Kidney (tissue), 14 donors: Measurements from ENCODE around the gene PLXNA2. TPM values are rescaled to one million over a fixed set of nuclear protein-coding genes. Genes with fewer than 3 reads are reported as not detected.
A peak's percentile ranks its signal among the peaks of the same experiment; 100 is the strongest.

Source experiments
- DNase-seq, 5 donors: peaks; one replicate each; pipeline ENCODE4 v3.0.0-alpha.2; 2013 to 2020
- FAIRE-seq: peaks from 2 replicates; lab custom pipeline; 2012; peaks lifted over from hg19 to GRCh38; lab: Jason Lieb, UNC
- H3K27ac ChIP-seq, 2 donors: one replicate each; pipeline ENCODE4 v1.7.0; 2013; ENCODE audit warnings: low read depth in 2 of 2, low read length in 2 of 2, inconsistent platforms in 1 of 2
- H3K27me3 ChIP-seq: one replicate; pipeline ENCODE4 v1.7.1; 2013; ENCODE audit warnings: low read length, inconsistent platforms; ENCODE audit not compliant: control insufficient read depth, insufficient read depth
- H3K36me3 ChIP-seq, 3 donors: one replicate each; pipeline versions ENCODE4 v1.7.0 to v1.7.1; 2013; ENCODE audit warnings: low read length in 3 of 3, control low read depth in 1 of 3, inconsistent platforms in 1 of 3; ENCODE audit not compliant: insufficient read depth in 3 of 3, control insufficient read depth in 2 of 3
- H3K4me1 ChIP-seq, 3 donors: one replicate each; pipeline versions ENCODE4 v1.7.0 to v1.7.1; 2013; ENCODE audit warnings: low read length in 3 of 3, inconsistent platforms in 1 of 3, low read depth in 1 of 3; ENCODE audit not compliant: control insufficient read depth in 2 of 3, insufficient read depth in 2 of 3
- H3K4me3 ChIP-seq, 3 donors: one replicate each; pipeline versions ENCODE4 v1.7.0 to v1.8.1; 2013; ENCODE audit warnings: low read length in 3 of 3, control low read depth in 1 of 3, inconsistent platforms in 1 of 3
- H3K9ac ChIP-seq, 3 donors: one replicate each; pipeline versions ENCODE4 v1.7.0 to v1.7.1; 2013; ENCODE audit warnings: low read length in 3 of 3, control low read depth in 1 of 3, inconsistent platforms in 1 of 3
- H3K9me3 ChIP-seq, 3 donors: one replicate each; pipeline versions ENCODE4 v1.7.0 to v1.7.1; 2013; ENCODE audit warnings: low read length in 3 of 3, control low read depth in 1 of 3, inconsistent platforms in 1 of 3; ENCODE audit not compliant: control insufficient read depth in 2 of 3, insufficient read depth in 1 of 3
- intact Hi-C: fragments of 100-400 bp; cut with DNase I; formaldehyde crosslinking; loops from one replicate; pipeline ENCODE4 v1.11.1; 2022
- polyA plus RNA-seq: library from polyadenylated mRNA; stranded (reverse); fragments of 350-450 nt; fragmentation: Illumina TruSeq; extraction: RNeasy Lipid Tissue Mini Kit (QIAGEN cat#74804); gene quantifications from one replicate; pipeline ENCODE4 v1.2.3, GENCODE V29; 2014; ENCODE audit warnings: low read depth, low replicate concordance; ENCODE audit not compliant: insufficient read depth
- total RNA-seq: library from RNA; stranded (reverse); fragmentation: NEBNext Ultra II Directional; extraction: Animal tissue kit (Norgen Biotek cat#: 25700); gene quantifications from one replicate; pipeline ENCODE4 v1.2.1, GENCODE V29; 2021
- TF ChIP-seq, protein P1 (sequence below): IDR thresholded peaks from 3 replicates; pipeline ENCODE4 v1.5.1; 2012; ENCODE audit warnings: mild to moderate bottlenecking, moderate library complexity, borderline replicate concordance; ENCODE audit not compliant: insufficient read depth; ENCODE audit errors: extremely low read depth
- donor health status: control.
- donor health status: control.
- donor health status: control.
- donor health status: control.
- donor health status: control.
- donor health status: DM: yes; HTN: yes; CAD: no.
- donor health status: Normal renal cell carcinoma (clear cell type).

PLXNA2 gene
- total and polyA plus RNA-seq, 2 donors from 2014 or later = 2.4 to 27.9 TPM

DNA sequence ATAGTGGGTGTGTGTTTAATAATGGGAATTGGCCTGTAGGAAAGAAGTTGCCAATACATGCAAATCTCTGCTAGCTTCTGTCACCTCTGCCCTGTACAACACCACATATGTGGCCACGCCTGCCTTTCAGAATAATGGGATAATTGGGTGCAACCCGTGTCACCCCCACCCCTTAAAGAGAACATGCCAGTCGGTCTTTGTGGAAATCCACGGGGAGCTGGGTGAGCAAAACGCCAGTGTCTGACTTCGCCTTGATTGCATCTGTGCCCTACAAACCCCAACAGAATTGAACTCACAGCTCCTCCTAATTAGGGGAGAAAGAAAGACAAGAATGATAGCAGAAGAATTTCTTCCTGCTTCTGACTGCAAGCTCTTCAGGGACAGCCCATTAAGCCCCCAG lies 6.4 kb upstream of the PLXNA2 start:
- H3K4me3 ChIP-seq = no peak overlapping the region
- H3K27me3 ChIP-seq = no peaks in the 10 kb centered on the region
- H3K9ac ChIP-seq = no peak overlapping the region
- FAIRE-seq = no peak
- no peak overlapping the region for H3K27ac ChIP-seq
- H3K4me1 ChIP-seq = no peaks in the 10 kb centered on the region
- H3K36me3 ChIP-seq = no peaks in the 10 kb centered on the region
- no peak for DNase-seq
- intact Hi-C loops = no loop called here
- no peaks in the 10 kb centered on the region for H3K9me3 ChIP-seq
- TF ChIP-seq, protein P1, sequence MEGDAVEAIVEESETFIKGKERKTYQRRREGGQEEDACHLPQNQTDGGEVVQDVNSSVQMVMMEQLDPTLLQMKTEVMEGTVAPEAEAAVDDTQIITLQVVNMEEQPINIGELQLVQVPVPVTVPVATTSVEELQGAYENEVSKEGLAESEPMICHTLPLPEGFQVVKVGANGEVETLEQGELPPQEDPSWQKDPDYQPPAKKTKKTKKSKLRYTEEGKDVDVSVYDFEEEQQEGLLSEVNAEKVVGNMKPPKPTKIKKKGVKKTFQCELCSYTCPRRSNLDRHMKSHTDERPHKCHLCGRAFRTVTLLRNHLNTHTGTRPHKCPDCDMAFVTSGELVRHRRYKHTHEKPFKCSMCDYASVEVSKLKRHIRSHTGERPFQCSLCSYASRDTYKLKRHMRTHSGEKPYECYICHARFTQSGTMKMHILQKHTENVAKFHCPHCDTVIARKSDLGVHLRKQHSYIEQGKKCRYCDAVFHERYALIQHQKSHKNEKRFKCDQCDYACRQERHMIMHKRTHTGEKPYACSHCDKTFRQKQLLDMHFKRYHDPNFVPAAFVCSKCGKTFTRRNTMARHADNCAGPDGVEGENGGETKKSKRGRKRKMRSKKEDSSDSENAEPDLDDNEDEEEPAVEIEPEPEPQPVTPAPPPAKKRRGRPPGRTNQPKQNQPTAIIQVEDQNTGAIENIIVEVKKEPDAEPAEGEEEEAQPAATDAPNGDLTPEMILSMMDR = no peak

DNA sequence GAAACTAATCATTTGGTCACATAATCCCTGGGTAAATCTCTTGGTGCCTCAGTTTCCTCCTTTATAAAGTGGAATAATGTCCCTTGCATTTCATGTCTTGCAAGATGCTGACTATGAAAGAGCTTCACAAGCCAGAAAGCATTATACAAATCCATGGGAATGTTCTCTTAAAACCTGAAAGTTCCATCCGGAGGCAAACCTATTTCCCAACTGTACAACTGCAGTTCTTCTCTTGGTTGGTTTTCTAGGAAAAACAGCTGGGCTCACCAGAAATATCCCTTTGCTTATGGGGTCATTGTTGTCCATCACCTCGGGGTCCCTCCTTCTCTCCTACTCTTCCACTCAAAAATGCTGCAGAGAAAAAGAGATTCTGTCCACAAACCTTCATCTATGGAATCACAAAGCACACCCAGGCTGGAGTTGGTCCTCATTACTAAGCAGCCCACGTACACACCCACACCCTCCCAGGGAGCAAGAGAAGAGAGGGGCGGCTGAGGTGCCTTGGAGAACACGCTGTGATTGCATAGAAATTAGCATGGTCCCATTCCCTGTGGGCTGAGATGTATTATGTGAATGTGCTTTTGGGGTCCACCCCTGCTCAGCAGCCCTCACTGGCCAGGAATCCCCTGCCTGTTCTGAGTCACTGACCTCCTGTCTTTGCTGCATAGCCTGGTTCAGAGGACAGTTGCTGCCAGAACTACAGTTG lies 5.0 kb upstream of the PLXNA2 start:
- Histone ChIP-seq H3K4me3 (no peak overlapping the region), H3K36me3 (no peaks in the 10 kb centered on the region), H3K9me3 (no peaks in the 10 kb centered on the region), H3K4me1 (peaks cover 0 to 3% (median 0%) of the 10 kb centered on the region in 3 donors), H3K27me3 (no peaks in the 10 kb centered on the region), H3K9ac (no peak overlapping the region), H3K27ac (no peak overlapping the region)
- TF ChIP-seq, protein P1 = no peak
- FAIRE-seq = no peak
- intact Hi-C loops = loop anchor here (10.0 kb wide), 1 partner anchor 224 kb away; no protein-coding TSS in a partner anchor
- peak in 1 of 5 donors; percentile 26 for DNase-seq

DNA sequence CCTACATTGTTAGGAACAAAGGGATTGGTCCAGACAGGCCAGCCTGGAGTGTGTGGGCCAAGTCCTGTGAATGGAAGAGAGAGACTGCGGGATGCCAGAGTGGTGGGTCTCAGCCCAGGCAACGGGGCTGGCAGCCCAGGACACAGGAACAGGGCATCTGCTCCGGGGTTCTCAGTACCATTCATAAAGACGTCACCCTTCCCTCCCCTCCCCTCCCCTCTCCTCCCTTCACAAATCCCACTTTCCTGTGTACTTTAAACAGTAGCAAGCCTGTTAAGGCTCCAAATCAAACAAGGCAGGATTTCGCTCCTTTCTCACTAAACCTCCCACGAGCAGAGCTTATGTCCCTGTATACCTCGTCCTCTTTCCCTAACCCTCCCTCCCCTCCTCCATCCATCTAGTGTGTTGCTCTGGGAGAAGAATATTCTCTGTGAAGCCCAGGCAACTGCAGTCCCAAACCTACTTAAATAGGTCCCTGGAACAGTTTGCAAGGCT lies 4.2 kb upstream of the PLXNA2 start:
- Histone ChIP-seq H3K4me3 (no peak overlapping the region), H3K36me3 (no peaks in the 10 kb centered on the region), H3K27ac (no peak overlapping the region), H3K9me3 (no peaks in the 10 kb centered on the region), H3K27me3 (no peaks in the 10 kb centered on the region), H3K9ac (no peak overlapping the region), H3K4me1 (peaks cover 0 to 3% (median 0%) of the 10 kb centered on the region in 3 donors)
- TF ChIP-seq, protein P1 = no peak
- no peak for FAIRE-seq
- intact Hi-C loops = loop anchor here (10.0 kb wide), 1 partner anchor 224 kb away; no protein-coding TSS in a partner anchor
- DNase-seq = peak in 1 of 5 donors; percentile 28
